ENCODE results near the gene BHLHE23. TPM values are rescaled to one million over a fixed set of nuclear protein-coding genes. Genes with fewer than 3 reads are reported as not detected.

Gene BHLHE23
- polyA plus RNA-seq, 3 donors = not detected

DNA sequence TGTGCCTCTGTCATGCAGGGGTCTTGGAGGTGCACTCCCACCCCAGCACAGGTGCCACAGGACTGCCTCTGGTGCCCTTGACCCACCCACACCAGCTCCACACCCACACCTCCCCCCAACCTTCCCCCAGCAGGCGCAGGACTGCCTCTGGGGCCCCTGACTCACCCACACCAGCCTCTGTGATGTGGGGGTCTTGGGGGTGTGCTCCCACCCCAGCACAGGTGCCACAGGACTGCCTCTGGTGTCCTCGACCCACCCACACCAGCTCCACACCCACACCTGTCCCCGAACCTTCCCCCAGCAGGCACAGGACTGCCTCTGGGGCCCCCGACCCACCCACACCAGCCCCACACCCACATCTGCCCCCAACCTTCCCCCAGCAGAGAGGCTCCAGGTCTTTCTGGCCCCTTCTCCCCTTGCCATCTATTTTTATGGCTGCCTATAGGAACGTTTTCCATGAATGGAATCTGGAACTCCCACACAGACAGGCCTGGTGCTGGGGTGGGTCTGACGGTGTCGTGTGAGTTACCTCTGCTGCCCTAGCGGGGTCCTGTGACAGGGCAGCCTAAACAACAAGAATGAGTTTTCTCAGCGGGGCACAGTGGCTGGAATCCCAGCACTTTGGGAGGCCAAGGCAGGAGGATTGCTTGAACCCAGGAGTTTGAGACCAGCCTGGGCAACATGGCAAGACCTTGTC, 30.8 kb downstream of the BHLHE23 start:
- no peak for DNase-seq (ENCODE audit: low read depth in 3 of 3, low spot score in 2 of 3)

DNA sequence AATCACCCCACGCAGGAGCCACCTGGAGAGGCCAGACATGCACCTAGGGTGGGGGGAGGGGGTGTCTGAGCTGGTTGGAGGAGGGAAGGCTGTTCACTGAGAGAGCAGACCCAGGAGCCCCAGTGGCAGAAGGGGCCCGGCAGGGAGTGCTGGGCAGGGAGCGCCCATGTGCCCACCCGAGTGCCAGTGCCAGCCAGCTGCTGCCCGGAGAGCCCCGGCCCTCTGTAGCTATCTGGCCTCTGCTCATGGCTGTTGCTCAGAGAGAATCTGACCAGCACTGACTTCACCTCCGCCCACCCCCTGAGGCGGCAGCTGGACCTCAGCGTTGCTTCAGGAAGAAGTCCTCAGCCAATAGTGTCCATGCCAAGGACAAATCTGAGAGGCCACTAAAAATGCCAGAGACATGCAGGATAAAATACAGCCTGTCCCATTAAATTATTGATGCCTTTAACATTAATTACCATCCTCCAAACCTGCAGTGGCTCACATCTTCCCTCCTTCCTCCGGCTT, 31.5 kb downstream of the BHLHE23 start:
- DNase-seq (ENCODE audit: low read depth in 3 of 3, low spot score in 2 of 3) = no peak

DNA sequence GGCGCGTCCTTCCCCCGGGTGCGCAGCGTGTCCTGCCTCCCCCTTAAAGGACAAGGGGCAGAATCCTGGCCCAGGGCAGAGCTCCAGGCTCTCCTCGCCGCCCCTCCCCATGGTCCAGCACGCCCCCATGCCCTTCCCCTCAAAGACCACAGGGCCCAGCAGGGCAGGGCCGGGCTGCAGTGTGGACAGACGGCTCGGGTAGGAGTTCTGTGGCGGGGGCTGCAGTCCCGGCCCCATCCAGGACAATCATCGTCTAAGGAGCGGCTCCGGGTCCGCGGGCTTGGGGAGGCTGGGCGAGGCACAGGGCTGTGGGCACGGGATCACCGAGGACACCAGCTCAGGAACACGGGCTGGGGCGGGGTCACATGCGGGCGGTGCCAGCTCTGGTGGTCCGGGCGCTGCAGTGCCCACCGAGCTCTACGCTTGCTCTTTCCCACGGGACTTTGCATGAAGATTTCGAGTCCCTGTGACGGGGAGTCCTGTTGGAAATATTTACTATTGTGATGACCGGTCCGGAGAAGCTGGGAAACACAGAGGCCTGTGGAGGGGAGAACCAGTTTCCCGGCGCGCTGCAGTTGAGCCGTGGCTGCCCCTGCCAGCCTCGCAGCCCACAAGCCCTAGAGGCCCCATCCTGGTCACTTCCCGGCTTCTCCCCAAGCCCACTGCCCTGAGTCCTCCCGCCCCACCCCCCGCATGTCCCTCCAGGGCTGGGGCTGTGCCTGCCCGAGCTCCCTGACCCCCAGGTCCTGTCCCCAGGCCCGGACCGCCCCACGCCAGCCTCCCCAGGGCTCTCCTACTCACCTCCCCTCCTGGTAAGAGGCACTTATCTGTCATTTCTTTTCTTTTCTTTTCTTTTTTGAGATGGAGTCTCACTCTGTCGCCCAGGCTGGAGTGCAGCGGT, 33.7 kb downstream of the BHLHE23 start:
- DNase-seq (ENCODE audit: low read depth in 3 of 3, low spot score in 2 of 3) = no peak

DNA sequence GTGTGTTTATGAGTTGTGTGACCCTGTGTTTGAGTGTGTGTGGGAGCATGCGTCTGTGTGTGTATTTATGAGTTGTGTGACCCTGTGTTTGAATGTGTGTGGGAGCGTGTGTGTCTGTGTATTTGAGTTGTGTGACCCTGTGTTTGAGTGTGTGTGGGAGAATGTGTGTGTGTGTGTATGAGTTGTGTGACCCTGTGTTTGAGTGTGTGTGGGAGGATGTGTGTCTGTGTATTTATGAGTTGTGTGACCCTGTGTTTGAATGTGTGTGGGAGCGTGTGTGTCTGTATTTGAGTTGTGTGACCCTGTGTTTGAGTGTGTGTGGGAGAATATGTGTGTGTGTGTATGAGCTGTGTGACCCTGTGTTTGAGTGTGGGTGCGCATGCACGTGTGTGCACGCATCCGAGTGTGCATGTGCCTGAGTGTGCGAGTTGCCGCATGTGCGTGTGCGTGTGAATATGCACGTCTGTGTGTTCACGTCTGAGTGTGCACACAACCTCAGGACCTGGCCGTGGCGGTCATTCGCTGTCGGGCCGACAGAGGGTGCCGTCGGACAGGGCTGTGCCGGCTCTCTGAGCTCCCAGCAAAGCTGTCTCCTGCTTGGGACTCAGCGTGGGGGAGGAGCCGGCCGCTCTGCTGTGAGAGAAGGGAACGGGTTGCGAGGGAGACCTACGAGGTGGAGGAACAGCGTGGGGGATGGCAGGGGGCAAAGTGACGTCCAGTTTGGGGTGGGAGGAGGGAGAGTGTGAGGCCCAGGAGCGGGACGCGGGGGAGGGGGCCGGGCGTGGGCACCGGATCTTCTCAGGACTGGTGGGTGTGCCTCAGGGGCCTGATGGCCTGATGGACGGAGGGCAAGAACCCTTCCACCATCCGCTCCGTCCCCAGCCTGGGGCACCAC, 34.6 kb downstream of the BHLHE23 start:
- DNase-seq (ENCODE audit: low read depth in 3 of 3, low spot score in 2 of 3) = peak; percentile 61 to 69 (median 68)

DNA sequence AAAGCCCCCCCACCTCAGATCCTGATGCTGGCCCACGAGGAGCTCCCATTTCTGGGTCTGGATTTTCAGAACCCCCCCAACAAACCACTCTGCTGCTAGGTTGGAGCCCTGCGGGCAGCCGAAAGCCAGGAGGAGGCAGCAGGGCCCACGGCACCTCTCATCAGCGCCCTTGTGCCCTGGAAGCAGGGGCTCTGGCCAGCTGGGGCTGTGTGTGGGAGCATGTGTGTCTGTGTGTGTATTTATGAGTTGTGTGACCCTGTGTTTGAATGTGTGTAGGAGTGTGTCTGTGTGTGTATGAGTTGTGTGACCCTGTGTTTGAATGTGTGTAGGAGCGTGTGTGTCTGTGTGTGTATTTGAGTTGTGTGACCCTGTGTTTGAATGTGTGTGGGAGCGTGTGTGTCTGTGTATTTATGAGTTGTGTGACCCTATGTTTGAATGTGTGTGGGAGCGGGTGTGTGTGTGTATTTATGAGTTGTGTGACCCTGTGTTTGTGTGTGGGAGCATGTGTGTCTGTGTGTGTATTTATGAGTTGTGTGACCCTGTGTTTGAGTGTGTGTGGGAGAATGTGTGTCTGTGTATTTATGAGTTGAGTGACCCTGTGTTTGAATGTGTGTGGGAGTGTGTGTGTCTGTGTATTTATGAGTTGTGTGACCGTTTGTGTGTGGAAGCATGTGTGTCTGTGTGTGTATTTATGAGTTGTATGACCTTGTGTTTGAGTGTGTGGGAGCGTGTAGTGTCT, 35.4 kb downstream of the BHLHE23 start:
- DNase-seq (ENCODE audit: low read depth in 3 of 3, low spot score in 2 of 3) = no peak

DNA sequence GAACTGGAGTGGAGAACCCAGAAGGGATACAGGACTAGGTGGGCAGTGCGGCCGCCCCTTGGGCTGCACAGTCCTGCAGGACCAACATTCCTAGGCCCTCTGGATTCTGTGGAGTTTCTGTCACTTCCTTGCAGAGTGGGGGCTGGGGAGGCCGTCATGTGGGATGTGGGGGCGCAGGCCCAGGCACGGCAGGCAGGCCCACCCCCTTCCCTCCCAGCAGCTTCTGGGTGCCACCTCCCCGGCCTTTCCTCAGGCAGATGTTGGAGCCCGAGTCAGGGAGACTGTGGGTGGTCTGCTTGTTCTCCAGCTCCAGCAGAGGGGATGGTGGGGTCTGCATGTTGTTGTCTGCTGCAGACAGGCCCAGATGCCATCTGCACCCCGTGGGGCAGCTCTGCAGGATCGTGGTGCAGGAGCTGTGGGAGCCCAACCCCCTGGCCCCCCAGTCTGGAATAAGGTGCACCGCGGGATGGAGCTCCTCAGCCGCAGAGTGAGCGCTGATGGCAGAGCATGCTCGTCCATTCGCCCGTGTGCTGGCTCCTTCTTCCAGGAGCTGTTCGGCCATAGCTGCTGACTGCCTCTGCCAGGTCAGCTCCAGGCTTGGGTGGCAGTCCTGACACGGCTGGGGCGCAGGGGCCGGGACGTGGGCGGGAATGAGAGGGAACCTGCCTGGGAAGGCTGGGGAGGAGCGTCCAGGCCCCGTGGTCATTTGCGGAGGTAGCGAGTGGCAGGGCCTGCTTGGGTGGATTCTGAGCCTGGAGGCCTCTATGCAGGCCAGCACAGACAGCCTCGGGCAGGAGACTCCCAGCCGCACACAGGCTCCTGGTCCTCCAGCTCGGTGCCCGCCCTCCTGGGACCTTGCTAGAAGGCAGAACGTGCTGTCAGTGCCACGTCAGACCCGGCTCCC, 36.2 kb downstream of the BHLHE23 start:
- DNase-seq (ENCODE audit: low read depth in 3 of 3, low spot score in 2 of 3) = no peak

DNA sequence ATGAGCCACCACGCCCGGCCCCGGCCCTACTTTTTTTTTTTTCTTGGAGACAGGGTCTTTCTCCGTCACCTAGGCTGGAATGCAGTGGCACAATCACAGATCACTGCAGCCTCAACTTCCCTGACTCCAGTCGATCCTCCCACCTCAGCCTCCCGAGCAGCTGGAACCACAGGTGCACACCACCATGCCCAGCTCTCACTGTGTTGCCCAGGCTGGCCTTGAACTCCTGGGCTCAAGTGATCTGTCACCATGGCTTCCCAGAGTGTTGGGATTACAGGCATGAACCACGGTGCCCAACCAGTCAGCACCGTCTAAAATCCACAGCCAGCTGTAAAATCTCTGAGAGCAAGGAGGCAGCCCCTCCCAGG, 36.8 kb downstream of the BHLHE23 start:
- no peak for DNase-seq (ENCODE audit: low read depth in 3 of 3, low spot score in 2 of 3)

DNA sequence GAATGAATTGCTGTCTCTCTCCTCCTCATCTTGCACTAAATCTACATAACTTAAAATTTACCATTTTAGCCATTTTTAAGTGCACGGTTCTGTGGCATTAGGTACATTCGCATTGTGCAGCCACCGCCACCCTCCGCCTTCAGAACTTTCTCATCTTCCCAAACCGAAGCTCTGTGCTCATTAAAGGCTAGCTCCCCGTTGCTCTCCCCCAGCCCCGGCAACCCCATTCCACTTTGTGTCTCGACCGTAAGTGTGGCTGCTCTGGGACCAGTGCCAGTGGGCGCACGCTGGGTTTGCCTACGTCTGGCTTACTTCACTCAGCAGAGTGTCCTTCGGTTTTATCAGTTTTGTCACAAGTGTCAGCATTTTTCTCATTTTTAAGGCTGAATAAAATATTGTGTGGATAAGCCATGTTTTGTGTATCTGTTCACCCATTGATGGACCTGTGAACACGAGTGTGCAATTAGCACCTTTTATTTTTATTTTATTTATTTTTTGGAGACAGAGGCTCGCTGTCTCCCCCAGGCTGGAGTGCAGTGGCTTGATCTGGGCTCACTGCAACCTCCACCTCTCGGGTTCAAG, 37.5 kb downstream of the BHLHE23 start:
- no peak for DNase-seq (ENCODE audit: low read depth in 3 of 3, low spot score in 2 of 3)

DNA sequence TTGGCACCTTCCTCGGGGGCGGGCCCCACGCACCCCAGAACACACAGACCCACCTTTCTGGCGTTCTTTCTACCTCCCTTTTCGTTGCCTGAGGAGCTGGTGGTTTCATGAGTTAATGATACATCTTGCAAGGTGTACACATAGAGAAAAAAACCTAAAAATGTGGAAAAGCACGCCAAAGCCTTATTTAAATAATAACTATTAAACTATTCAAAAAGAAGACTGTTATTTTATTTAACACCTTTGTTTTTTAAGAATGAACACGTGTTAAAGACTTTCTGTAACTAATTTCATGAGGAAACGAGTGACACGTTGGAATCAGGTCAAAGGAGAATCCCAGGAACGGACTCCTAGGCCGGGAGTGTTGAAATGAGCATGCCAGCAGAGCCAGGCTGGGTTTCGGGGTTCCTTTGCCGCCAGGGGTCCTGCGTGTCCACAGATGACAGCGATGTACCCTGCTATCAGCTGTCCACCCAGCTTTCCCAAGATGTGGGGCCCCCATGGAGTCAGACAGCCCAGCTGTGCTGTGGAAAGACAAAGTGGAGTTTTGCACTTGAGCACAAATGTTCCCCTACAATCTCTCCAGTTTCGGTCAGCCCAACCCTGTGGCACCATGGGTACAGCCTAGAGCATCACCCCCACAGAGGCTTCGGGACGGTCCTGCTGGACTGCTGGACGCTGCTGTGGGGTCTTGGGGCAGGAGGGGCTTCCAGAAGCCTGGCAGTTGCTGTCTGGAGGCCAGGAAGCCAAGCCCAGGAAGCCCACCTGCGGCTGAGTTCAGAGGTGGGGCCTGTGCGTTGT, 38.2 kb downstream of the BHLHE23 start:
- no peak for DNase-seq (ENCODE audit: low read depth in 3 of 3, low spot score in 2 of 3)

DNA sequence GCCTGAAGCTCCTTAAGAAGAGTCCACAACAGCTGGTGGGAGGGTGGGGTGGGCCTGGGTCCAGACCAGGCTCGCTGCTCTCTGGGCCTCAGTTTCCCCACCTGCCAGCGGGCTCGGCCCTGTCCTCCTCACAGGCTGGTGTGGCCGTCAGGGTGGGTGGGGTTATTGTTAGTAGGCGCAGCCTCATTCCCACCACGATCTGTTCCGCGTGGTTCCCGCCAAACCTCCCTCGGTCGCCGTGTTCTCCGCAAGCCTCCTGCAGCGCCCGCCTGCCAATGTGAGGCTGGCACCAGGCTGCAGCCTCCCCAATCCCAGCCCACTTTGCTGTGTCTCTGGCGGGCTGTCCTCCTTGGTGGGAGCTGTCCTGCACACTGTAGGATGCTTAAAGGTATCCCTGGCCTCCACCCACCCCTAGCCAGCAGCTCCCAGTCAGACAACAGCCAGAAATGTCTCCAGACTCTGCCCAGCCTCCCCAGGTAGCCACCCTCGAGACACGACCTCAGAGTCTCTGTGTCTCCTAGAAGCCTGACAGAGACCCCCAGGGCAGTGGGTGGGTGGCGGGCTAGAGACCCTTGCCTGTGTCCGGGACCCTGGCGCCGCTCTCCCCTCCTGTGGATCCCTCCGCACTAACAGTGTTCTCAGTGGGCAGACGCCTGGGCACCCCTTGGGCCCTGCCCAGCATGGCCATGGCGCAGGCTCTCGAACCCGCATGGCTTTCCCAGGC, 39.0 kb downstream of the BHLHE23 start:
- DNase-seq (ENCODE audit: low read depth in 3 of 3, low spot score in 2 of 3) = no peak

DNA sequence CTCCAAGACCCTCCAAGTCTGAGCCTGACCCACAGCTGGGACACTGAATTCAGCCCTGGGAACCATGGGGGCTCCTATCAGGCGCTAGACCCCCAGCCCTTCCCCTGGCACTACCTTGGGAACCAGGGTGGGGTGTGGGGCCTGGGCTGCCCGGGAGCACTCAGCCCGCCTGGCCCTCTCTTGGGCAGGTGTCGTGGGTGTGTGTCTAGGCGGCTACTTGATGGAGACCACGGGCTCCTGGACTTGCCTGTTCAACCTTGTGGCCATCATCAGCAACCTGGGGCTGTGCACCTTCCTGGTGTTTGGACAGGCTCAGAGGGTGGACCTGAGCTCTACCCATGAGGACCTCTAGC, 39.6 kb downstream of the BHLHE23 start:
- no peak for DNase-seq (ENCODE audit: low read depth in 3 of 3, low spot score in 2 of 3)

DNA sequence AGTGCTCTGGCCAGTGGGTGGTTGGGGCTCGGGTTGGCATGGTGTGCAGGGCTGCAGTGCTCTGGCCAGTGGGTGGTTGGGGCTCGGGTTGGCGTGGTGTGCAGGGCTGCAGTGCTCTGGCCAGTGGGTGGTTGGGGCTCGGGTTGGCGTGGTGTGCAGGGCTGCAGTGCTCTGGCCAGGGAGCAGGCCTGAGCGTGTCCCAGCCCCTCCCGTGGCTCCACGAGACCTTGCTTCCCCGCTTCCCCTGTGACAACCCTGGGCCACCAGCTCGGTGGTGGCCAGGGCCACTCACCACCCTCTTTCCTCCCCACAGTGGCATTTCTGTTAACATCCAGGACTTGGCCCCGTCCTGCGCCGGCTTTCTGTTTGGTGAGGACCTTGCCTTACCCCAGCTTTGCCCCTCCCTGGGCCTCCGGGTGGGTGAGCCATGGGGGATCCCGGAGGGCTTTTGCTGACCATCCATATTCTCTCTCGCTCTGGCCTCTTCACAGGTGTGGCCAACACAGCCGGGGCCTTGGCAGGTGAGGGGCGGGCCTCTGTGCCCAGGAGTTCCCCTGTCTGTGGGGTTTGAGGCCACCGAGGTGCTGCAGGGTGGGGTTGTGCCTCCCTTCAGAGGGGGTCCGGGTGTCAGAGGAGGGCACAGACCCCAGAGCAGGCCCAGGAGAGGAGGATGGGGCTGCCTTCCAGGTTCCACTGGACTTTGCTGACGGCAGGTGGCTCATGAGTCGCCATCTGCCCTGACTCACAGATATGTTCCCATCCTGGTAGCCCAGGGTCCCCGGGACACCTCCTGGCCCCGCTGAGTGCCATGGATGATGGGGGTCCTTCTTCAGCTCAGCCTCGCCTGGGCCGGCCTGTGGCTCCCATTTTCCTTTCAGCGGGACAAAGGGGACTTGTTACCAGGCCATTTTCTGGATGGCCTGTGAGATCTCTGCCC, 40.3 kb downstream of the BHLHE23 start:
- DNase-seq (ENCODE audit: low read depth in 3 of 3, low spot score in 2 of 3) = no peak

DNA sequence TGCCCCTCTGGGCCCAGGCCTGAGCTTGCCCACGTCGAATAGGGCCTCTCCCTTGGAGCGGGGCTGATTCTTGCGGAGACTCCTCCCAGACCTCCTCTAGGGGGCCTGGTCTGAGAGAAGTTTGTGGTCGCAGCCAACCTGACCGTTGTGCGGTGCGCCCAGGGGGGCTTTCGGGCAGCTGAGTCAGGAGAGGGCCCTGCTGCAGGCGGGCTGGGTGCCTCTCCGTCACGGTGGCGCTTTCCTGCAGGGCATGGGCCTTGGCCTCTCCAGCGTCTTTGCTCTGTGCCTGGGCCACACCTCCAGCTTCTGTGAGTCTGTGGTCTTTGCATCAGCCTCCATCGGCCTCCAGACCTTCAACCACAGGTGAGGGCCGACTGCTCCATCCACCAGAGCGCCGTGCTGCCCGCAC, 41.4 kb downstream of the BHLHE23 start:
- DNase-seq (ENCODE audit: low read depth in 3 of 3, low spot score in 2 of 3) = no peak

DNA sequence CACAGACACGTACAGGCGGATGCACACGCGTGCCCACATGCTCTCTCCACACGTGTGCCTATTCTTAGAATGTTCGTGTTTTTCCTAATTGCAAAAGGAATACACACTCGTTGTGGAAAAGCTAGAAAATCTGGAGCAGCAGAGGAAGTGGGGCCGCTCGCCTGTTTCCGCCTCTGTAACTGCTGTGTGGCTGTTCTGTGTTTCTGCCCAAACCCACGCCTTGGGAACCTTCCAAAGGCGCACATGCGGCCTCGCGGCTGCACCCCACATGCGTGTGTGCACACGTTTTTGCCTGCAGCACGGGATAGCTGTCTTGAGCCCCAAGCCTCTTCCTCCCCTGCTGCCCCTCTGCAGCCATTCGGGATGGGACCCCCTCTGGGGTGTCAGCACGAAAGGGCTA, 42.1 kb downstream of the BHLHE23 start:
- DNase-seq (ENCODE audit: low read depth in 3 of 3, low spot score in 2 of 3) = no peak

DNA sequence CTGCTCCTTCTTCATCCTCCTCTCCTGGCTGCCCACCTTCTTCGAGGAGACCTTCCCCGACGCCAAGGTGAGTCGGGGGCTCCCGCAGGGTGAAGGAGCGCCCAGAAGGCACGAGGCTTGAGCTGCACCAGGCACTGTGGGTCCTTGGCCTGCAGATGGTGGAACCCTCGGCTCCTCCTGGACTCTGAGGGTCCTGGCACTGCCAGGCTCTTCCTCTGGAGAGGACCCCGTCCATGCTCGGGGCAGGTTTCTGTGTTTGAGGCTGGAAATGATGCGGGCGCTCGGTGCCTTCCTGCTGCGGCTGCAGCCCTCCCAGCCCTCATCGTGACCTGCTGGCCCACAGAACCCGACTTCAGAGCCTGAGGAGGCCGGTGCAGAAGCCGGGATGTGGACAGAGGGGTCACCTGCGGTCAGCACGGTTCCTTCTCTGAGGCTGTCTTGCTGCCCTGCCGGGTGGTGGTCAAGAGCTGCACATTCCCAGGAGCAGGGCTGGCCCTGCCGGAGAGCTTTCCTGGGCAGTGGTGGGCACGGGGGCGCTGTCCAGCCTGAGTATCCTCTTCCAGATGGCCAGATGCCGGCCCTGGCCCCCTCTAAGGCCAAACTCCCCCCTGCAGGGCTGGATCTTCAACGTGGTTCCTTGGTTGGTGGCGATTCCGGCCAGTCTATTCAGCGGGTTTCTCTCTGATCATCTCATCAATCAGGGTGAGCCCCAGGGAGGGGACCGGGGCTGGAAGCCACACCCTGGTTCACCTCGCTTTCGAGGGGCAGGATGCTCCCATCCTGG, 43.0 kb downstream of the BHLHE23 start:
- no peak for DNase-seq (ENCODE audit: low read depth in 3 of 3, low spot score in 2 of 3)

All from right renal cortex interstitium (tissue), 3 donors.